T-helper 9 cell (primary cell): ENCODE results near the gene USP51.
"Not testable (repeated sequence)": the region's sequence is repeated elsewhere in the genome, so short reads cannot be mapped to it uniquely, and the experiment has no call there.

Source experiments
- DNase-seq: peaks from one replicate; pipeline ENCODE4 v3.0.0-alpha.2; 2020

The USP51 gene

GRCh38 chrX:55464050-55464449 lies 25.6 kb downstream of the USP51 start:
- DNase-seq = not testable (repeated sequence)

GRCh38 chrX:55459926-55460325 lies 29.7 kb downstream of the USP51 start:
- not testable (repeated sequence) for DNase-seq

- not testable (repeated sequence) for DNase-seq
These were observed 30.2 kb downstream of the USP51 start for GRCh38 chrX:55459426-55459825.

- DNase-seq = not testable (repeated sequence)
These were observed 33.9 kb downstream of the USP51 start for GRCh38 chrX:55455708-55456107.

- no peak for DNase-seq
These were observed 36.9 kb downstream of the USP51 start for GRCh38 chrX:55452833-55453124.

GRCh38 chrX:55451990-55452832 lies 37.4 kb downstream of the USP51 start, which contains the start of gene MAGEH1:
Gene MAGEH1, plus strand, starts transcription at chrX:55452127. Its CDS starts 248 bp downstream, at chrX:55452375.
- peak; percentile 56 for DNase-seq

GRCh38 chrX:55451626-55451989 lies 38.0 kb downstream of the USP51 start:
- DNase-seq = no peak

GRCh38 chrX:55451141-55451540 lies 38.5 kb downstream of the USP51 start:
- DNase-seq = no peak

- no peak for DNase-seq
These were observed 39.4 kb downstream of the USP51 start for GRCh38 chrX:55450259-55450658.

GRCh38 chrX:55443468-55443867 lies 46.2 kb downstream of the USP51 start:
- DNase-seq = not testable (repeated sequence)
